Peyer's patch (tissue), 4 donors: ENCODE data around the gene VPS35L.

Source experiments
- CTCF ChIP-seq, 6 experiments: fragments of 450-650 bp in 4 of 6; fragments of 200-600 bp in 2 of 6; sonication (generic) in 1 of 6; IDR thresholded peaks; one replicate each; pipeline ENCODE4 v1.5.1; 2017 to 2019; ENCODE audit warnings: antibody characterized with exemption in 6 of 6, mild to moderate bottlenecking in 3 of 6, moderate library complexity in 1 of 6
- POLR2A ChIP-seq, 2 donors: fragments of 450-650 bp; IDR thresholded peaks; one replicate each; pipeline ENCODE4 v1.5.1; 2017; ENCODE audit warnings: antibody characterized with exemption in 2 of 2, mild to moderate bottlenecking in 2 of 2, moderate library complexity in 2 of 2

- TF ChIP-seq CTCF (IDR thresholded peaks at IDR 0.05): no peak
- no peak for TF ChIP-seq POLR2A (IDR thresholded peaks at IDR 0.05)
Measured at GRCh38 chr16:19713697-19714096, 158.2 kb downstream of the VPS35L start.
